GM19455 (cell line): Measurements from ENCODE around the gene FAM222A.

Experiments
- ATAC-seq: cut with Tn5 transposase; IDR thresholded peaks from one replicate; pipeline ENCODE4 v1.9.1; 2021; ENCODE audit not compliant: unreplicated experiment

FAM222A gene

DNA sequence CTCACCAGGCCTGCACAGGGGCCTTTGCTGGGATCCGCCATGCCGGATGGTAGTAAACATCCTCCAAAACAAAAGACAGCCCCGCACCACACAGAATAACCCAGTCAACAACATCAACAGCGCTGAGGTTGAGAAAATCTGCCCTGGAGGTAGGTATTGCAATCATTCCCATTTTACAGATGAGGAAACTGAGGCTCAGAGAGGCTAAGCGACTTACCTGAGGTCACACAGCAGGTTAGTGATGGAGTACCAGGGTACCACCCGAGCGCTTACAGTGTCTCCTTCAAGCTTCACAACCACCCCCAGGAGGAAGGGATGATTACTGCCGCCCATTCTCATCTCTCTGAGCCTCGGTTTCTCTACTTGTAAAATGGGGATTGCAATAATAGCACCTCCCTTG is 104.6 kb downstream of the FAM222A start:
- ATAC-seq, result no peak

DNA sequence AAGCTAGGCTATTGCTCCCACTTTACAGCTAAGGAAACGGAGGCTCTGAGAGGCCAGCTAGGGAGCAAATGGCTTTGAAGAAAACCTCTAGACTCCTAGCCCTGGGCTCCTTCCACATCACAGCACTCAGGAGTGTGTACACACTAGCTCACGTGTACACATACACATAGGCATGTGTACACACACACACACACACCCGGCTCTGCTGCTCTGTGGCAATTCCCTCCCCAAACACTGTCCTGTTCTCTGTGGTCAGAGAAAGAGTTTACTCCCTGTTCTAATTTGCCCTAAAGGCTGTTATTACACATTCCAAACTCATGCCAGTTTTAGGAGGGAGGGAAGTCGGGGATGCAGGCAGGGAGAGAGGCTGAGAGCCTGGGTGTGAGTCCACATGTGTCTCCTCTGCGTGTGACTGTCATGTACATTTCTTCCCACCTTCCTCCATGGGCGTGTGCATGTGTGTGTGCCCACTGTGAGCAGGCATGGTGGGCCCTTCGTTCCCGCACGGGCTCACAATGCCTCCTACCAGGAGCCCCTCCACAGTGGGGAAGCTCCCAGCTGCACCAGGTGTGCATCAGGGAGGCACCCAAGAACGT is 105.4 kb downstream of the FAM222A start:
- ATAC-seq, result no peak
